UCSD-AML1 (cell line): ENCODE results near the gene FYTTD1.
A peak's percentile ranks its signal among the peaks of the same experiment; 100 is the strongest.

Experiments used
- DNase-seq: peaks from one replicate; lab custom pipeline; 2025; ENCODE audit not compliant: unreplicated experiment; lab: John Stamatoyannopoulos, UW

The FYTTD1 gene

GRCh38 chr3:197737319-197737649 lies 12.4 kb upstream of the FYTTD1 start:
- DNase-seq: no peak

GRCh38 chr3:197737749-197738462 lies 11.8 kb upstream of the FYTTD1 start:
- DNase-seq: no peak

DNA sequence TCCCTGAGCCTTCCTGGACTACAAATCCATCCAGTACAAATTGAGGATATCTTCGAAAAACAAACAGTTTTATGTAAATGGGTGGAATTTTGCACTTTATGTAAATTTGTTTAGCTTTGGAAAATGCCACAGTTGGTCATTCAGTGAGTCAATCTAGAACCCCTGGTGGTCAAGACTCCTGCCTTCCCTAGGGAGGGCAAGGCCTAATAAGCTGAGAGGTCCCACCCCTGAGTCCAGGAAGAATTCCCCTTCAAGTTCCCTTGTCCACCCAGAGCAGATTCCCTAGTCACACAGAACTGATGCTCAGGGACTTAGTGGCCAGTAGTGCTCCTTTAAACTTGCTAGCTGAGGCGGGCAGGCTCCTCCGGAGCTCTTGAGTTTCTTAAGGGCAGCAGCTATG lies 6.9 kb upstream of the FYTTD1 start:
- DNase-seq: no peak

GRCh38 chr3:197746209-197746608 lies 3.5 kb upstream of the FYTTD1 start:
- DNase-seq: no peak

GRCh38 chr3:197746801-197747237 lies 2.9 kb upstream of the FYTTD1 start:
- peak; percentile 13 for DNase-seq

- no peak for DNase-seq
These were observed 927 bp upstream of the FYTTD1 start for GRCh38 chr3:197748597-197749314.

DNA sequence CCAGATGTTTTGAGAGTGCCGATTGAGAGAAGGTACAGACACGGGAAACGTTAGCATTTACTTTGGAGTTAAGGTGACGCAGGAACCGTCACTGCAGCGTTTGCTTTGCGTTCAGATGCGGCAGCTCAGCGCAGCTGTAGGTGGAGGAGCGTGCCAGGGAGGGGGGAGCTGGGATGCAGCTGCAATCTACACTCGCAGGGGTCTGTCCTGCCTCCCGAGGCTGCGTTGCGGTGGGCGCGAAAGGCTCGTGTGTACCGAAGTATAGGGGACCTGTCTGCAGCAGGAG lies 425 bp upstream of the FYTTD1 start:
- DNase-seq: no peak

DNA sequence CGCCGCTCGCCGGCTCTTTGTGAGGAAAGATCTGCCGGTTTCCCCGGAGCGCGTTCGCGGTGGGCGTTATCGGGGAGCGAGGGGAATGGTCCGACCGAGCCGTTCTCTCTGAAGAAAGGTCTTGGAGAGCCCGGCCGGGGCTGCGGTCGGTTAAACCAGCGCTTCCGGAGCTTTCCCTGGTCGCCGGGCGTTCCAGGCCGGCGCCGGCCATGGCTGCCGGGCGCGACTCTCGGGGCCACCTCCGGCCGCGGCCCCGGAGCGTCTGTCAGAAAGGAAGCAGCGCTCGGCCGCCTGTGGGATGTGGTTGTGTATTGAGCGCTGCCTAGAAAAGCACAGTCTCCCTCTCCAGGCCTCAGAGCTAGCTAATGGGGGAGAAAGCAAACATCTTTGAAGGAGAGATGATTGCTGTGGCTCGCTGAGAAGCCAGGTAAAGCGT lies 731 bp downstream of the FYTTD1 start:
- DNase-seq: peak; percentile 77

- peak; percentile 44 for DNase-seq
These were observed 1.4 kb downstream of the FYTTD1 start for GRCh38 chr3:197750858-197751737.

GRCh38 chr3:197752107-197752506 lies 2.4 kb downstream of the FYTTD1 start:
- no peak for DNase-seq

GRCh38 chr3:197753263-197753662 lies 3.6 kb downstream of the FYTTD1 start:
- no peak for DNase-seq

DNA sequence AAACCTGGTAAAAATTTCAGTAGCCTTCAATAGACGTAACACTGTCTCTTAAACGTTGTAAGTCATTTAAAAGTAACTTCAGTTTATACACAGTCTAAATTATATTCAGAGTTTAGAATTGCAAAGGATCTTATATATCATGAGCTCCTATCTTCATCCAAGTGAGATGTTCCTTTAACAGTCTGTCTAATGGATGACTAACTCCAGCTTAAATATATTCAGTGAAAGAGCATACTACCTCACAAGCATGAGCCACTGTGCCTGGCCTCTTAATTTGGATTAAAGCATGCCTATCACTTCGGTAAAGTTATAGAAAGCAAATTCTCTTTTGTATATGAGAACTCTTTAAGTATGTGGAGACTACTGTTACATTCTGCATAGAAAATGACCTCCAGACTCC lies 7.0 kb downstream of the FYTTD1 start:
- no peak for DNase-seq

DNA sequence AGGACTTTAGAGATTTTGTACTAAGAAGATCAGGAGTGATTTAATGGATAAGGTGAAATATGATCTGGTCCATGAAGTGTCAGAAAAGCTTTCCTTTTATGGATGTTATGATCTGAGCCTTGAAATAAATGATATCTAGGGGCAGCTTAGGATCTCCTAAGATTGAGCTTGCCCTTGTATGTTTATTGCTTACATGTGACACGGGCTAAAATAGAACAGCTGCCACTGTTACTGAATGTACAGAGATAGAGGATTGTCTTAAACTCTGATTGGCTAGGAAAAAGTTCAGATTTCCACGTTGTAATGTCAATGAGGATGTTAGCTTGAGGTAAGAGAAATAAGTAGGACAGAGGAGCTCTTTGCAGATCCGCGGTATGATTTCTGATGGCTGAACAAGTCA lies 8.8 kb downstream of the FYTTD1 start:
- DNase-seq: no peak

- DNase-seq: no peak
These were observed 12.1 kb downstream of the FYTTD1 start for GRCh38 chr3:197761784-197762183.

DNA sequence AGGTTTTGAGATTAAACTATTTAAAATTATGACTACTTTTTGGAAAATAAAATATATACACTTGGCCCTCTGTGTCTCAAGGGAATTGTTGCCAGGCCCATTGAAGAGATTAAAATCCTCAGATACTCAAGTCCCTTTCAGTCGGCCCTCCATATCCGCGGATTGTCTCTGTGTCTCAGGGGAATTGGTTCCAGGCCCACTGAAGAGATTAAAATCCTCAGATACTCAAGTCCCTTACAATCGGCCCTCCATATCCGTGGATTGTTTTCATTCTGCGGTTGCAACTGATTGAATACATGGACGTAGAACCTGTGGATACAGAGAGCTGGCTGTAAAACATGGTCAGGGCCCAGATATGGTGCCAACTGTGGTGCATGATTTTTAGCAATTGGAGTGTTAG lies 25.6 kb downstream of the FYTTD1 start:
- no peak for DNase-seq

DNA sequence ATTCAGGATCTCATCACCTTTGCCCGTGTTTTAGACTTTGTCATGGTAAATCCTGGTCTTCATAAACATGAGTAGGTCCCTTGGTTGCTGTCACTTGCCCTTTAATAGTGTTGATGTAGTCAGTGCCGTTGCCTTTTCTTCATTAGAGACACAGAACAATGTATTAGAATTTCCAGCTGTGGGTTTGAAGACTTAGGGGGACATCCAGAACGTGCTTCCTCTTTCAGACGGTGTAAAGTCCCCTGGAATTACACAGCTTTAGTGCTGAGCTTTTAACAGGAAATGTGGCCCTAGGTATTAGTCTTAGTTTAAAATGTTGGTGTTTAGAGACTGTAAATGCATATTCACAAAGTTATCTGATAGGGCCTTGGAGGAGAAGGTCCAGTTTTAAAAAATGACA lies 32.5 kb downstream of the FYTTD1 start:
- DNase-seq: no peak

DNA sequence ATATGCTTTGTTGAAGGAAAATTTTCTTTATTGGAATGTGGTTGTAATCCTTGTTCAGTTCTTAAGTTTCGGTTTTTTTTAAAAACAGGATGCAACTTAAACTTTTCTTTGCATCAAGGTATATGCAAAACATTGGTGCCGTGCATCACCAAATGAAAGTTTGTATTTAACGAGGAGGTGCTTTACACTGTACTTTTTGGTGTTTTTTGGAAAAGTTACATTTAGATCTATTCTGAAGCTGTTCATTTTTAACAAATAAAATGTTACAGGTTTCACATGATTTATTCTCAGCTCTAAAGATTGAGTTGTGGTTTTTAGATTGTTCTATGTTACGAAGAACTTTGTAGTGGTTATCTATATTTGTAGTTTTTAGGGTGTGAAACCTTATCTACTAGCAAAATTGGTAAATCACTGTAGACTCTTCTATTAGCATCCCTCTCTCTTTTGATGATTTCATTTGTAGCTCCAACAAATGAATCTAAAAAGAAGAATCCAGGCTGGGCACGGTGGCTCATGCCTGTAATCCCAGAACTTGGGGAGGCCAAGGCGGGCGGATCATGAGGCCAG lies 34.4 kb downstream of the FYTTD1 start:
- DNase-seq: no peak

- no peak for DNase-seq
These were observed 37.7 kb downstream of the FYTTD1 start for GRCh38 chr3:197787412-197787811.

DNA sequence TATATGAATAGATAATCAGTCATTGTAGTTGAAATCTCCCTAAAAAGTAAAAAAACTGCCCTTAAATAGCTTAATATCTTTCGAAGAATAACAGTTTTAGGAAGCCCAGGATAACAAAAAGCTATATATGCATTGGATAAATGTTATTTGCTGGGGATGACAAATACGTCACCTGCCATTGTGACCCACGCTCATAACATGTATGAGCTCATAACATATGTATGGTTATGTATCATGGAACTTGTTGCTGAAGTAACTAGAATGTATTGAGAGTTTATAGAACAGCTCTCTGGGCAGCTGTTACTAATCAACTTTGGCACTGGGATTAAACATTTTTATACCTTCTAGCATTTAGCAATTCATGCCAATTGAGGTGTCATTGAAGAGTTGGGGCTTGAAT lies 39.6 kb downstream of the FYTTD1 start:
- DNase-seq: no peak

DNA sequence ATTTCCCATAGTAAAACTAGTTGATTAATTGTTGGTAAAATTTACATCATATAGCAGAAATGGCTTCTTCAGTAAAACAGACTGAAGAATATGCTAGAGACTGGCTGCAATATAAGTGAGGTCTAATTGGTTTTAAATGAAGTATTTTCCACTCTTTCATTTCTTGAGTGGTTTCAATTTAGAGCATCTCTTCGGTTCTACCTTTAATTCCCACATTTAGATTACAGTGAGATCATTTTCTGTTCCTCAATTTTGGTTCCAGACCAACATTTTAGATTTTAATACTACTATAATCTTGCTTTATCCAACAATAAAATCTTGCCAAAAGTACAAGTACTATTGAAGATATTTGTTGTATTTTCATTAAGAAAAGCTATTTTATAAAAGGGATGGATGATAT lies 40.4 kb downstream of the FYTTD1 start:
- no peak for DNase-seq

GRCh38 chr3:197791113-197791891 lies 41.6 kb downstream of the FYTTD1 start, which contains the start of gene LRCH3:
Gene LRCH3, plus strand, starts transcription at chr3:197791254. Its CDS starts 25 bp downstream, at chr3:197791279.
- peak; percentile 91 for DNase-seq
